HEK293 (cell line): ENCODE data around the gene TAMALIN.

Experiments used
- KLF16 ChIP-seq: fragments of 450-650 bp; formaldehyde crosslinking; IDR thresholded peaks from 2 replicates; pipeline ENCODE4 v1.5.1; 2017; ENCODE audit warnings: missing biosample characterization, missing genetic modification characterization
- SCRT2 ChIP-seq: fragments of 450-650 bp; formaldehyde crosslinking; IDR thresholded peaks from 2 replicates; pipeline ENCODE4 v1.5.1; 2016; ENCODE audit warnings: missing biosample characterization, missing genetic modification characterization
- ZFHX2 ChIP-seq: fragments of 450-650 bp; formaldehyde crosslinking; conservative IDR thresholded peaks from 2 replicates; pipeline ENCODE4 v1.5.1; 2016; ENCODE audit warnings: missing biosample characterization, missing genetic modification characterization
- ZNF121 ChIP-seq: fragments of 450-650 bp; formaldehyde crosslinking; IDR thresholded peaks from 2 replicates; pipeline ENCODE4 v1.5.1; 2016; ENCODE audit warnings: missing biosample characterization, missing genetic modification characterization
- ZNF248 ChIP-seq: fragments of 450-650 bp; formaldehyde crosslinking; IDR thresholded peaks from 2 replicates; pipeline ENCODE4 v1.5.1; 2017; ENCODE audit warnings: missing biosample characterization, missing genetic modification characterization
- ZNF501 ChIP-seq: fragments of 450-650 bp; formaldehyde crosslinking; IDR thresholded peaks from 2 replicates; pipeline ENCODE4 v1.5.1; 2016; ENCODE audit warnings: missing biosample characterization, missing genetic modification characterization
- ZNF610 ChIP-seq: fragments of 450-650 bp; formaldehyde crosslinking; IDR thresholded peaks from 2 replicates; pipeline ENCODE4 v1.5.1; 2016; ENCODE audit warnings: missing biosample characterization, missing genetic modification characterization, borderline replicate concordance
- TF ChIP-seq, protein P1 (sequence below): fragments of 450-650 bp; formaldehyde crosslinking; IDR thresholded peaks from 2 replicates; pipeline ENCODE4 v1.5.1; 2016; ENCODE audit warnings: missing biosample characterization, missing genetic modification characterization
- TF ChIP-seq, protein P2 (sequence below): fragments of 450-650 bp; formaldehyde crosslinking; IDR thresholded peaks from 2 replicates; pipeline ENCODE4 v1.5.1; 2016; ENCODE audit warnings: missing biosample characterization, missing genetic modification characterization
- TF ChIP-seq, protein P3 (sequence below): fragments of 450-650 bp; IDR thresholded peaks from 2 replicates; pipeline ENCODE4 v1.5.1; 2018; ENCODE audit warnings: missing biosample characterization, missing genetic modification characterization
- TF ChIP-seq, protein P4 (sequence below): fragments of 450-650 bp; formaldehyde crosslinking; IDR thresholded peaks from 2 replicates; pipeline ENCODE4 v1.5.1; 2017; ENCODE audit warnings: missing biosample characterization, mild to moderate bottlenecking, missing genetic modification characterization, moderate library complexity
- TF ChIP-seq, protein P5 (sequence below): fragments of 450-650 bp; formaldehyde crosslinking; IDR thresholded peaks from 2 replicates; pipeline ENCODE4 v1.5.1; 2016; ENCODE audit warnings: missing biosample characterization, missing genetic modification characterization
- TF ChIP-seq, protein P6 (sequence below): fragments of 450-650 bp; formaldehyde crosslinking; IDR thresholded peaks from 2 replicates; pipeline ENCODE4 v1.5.1; 2016; ENCODE audit warnings: missing biosample characterization, missing genetic modification characterization

DNA sequence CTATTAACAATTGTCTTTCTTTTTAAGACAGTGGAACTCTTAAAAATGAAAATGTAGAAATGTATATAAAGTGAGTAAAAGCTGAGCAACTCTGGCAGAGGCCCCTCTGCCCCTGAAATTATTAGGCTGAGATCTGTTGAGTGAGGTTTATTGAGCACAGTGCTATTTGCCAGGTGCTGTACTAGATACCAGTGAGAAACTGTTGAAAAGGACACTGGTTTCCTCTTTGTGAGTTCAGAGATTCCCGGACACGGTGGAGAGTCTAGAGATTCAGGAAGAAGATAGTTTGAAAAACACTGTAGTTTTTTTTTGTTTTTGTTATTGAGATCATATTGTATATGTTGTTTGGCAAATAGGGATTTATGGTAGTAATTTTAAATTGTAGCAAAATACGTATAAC lies 44.0 kb upstream of the TAMALIN start:
- TF ChIP-seq, protein P1, sequence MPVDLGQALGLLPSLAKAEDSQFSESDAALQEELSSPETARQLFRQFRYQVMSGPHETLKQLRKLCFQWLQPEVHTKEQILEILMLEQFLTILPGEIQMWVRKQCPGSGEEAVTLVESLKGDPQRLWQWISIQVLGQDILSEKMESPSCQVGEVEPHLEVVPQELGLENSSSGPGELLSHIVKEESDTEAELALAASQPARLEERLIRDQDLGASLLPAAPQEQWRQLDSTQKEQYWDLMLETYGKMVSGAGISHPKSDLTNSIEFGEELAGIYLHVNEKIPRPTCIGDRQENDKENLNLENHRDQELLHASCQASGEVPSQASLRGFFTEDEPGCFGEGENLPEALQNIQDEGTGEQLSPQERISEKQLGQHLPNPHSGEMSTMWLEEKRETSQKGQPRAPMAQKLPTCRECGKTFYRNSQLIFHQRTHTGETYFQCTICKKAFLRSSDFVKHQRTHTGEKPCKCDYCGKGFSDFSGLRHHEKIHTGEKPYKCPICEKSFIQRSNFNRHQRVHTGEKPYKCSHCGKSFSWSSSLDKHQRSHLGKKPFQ: no peak
- TF ChIP-seq ZNF501 (tag by site-specific recombination) (no peak), ZNF610 (tag by site-specific recombination) (no peak), ZNF121 (no peak), SCRT2 (no peak), KLF16 (tag by site-specific recombination) (no peak), ZFHX2 (tag by site-specific recombination) (no peak), ZNF248 (tag by site-specific recombination) (no peak)
- TF ChIP-seq, protein P2, sequence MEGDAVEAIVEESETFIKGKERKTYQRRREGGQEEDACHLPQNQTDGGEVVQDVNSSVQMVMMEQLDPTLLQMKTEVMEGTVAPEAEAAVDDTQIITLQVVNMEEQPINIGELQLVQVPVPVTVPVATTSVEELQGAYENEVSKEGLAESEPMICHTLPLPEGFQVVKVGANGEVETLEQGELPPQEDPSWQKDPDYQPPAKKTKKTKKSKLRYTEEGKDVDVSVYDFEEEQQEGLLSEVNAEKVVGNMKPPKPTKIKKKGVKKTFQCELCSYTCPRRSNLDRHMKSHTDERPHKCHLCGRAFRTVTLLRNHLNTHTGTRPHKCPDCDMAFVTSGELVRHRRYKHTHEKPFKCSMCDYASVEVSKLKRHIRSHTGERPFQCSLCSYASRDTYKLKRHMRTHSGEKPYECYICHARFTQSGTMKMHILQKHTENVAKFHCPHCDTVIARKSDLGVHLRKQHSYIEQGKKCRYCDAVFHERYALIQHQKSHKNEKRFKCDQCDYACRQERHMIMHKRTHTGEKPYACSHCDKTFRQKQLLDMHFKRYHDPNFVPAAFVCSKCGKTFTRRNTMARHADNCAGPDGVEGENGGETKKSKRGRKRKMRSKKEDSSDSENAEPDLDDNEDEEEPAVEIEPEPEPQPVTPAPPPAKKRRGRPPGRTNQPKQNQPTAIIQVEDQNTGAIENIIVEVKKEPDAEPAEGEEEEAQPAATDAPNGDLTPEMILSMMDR (tag by site-specific recombination): no peak
- TF ChIP-seq, protein P3, sequence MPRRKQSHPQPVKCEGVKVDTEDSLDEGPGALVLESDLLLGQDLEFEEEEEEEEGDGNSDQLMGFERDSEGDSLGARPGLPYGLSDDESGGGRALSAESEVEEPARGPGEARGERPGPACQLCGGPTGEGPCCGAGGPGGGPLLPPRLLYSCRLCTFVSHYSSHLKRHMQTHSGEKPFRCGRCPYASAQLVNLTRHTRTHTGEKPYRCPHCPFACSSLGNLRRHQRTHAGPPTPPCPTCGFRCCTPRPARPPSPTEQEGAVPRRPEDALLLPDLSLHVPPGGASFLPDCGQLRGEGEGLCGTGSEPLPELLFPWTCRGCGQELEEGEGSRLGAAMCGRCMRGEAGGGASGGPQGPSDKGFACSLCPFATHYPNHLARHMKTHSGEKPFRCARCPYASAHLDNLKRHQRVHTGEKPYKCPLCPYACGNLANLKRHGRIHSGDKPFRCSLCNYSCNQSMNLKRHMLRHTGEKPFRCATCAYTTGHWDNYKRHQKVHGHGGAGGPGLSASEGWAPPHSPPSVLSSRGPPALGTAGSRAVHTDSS (tag by site-specific recombination): no peak
- TF ChIP-seq, protein P4, sequence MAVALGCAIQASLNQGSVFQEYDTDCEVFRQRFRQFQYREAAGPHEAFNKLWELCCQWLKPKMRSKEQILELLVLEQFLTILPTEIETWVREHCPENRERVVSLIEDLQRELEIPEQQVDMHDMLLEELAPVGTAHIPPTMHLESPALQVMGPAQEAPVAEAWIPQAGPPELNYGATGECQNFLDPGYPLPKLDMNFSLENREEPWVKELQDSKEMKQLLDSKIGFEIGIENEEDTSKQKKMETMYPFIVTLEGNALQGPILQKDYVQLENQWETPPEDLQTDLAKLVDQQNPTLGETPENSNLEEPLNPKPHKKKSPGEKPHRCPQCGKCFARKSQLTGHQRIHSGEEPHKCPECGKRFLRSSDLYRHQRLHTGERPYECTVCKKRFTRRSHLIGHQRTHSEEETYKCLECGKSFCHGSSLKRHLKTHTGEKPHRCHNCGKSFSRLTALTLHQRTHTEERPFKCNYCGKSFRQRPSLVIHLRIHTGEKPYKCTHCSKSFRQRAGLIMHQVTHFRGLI: no peak
- TF ChIP-seq, protein P5, sequence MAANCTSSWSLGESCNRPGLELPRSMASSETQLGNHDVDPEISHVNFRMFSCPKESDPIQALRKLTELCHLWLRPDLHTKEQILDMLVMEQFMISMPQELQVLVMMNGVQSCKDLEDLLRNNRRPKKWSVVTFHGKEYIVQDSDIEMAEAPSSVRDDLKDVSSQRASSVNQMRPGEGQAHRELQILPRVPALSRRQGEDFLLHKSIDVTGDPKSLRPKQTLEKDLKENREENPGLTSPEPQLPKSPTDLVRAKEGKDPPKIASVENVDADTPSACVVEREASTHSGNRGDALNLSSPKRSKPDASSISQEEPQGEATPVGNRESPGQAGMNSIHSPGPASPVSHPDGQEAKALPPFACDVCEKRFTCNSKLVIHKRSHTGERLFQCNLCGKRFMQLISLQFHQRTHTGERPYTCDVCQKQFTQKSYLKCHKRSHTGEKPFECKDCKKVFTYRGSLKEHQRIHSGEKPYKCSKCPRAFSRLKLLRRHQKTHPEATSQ (tag by site-specific recombination): no peak
- TF ChIP-seq, protein P6, sequence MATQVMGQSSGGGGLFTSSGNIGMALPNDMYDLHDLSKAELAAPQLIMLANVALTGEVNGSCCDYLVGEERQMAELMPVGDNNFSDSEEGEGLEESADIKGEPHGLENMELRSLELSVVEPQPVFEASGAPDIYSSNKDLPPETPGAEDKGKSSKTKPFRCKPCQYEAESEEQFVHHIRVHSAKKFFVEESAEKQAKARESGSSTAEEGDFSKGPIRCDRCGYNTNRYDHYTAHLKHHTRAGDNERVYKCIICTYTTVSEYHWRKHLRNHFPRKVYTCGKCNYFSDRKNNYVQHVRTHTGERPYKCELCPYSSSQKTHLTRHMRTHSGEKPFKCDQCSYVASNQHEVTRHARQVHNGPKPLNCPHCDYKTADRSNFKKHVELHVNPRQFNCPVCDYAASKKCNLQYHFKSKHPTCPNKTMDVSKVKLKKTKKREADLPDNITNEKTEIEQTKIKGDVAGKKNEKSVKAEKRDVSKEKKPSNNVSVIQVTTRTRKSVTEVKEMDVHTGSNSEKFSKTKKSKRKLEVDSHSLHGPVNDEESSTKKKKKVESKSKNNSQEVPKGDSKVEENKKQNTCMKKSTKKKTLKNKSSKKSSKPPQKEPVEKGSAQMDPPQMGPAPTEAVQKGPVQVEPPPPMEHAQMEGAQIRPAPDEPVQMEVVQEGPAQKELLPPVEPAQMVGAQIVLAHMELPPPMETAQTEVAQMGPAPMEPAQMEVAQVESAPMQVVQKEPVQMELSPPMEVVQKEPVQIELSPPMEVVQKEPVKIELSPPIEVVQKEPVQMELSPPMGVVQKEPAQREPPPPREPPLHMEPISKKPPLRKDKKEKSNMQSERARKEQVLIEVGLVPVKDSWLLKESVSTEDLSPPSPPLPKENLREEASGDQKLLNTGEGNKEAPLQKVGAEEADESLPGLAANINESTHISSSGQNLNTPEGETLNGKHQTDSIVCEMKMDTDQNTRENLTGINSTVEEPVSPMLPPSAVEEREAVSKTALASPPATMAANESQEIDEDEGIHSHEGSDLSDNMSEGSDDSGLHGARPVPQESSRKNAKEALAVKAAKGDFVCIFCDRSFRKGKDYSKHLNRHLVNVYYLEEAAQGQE (tag by site-specific recombination): no peak
